Measurements from ENCODE around the gene LRRTM4.

DNA sequence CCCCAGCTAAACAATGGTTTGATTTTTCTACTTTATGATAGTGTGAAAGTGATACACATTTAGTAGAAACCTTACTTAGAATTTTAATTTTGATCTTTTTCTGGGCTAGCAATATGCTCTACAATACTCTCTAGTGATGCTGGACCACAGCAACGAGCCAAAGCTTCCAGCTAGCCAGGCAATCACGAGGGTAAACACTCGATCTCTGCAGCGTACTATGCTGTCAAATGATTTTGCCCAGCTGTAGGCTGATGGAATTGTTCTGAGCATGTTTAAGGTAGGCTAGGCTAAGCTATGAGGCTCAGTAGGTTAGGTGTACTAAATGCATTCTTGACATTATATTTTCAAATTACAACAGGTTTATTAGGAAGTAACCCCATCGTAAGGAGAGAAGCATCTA is 207.5 kb downstream of the LRRTM4 start:
- TF ChIP-seq, protein P1, sequence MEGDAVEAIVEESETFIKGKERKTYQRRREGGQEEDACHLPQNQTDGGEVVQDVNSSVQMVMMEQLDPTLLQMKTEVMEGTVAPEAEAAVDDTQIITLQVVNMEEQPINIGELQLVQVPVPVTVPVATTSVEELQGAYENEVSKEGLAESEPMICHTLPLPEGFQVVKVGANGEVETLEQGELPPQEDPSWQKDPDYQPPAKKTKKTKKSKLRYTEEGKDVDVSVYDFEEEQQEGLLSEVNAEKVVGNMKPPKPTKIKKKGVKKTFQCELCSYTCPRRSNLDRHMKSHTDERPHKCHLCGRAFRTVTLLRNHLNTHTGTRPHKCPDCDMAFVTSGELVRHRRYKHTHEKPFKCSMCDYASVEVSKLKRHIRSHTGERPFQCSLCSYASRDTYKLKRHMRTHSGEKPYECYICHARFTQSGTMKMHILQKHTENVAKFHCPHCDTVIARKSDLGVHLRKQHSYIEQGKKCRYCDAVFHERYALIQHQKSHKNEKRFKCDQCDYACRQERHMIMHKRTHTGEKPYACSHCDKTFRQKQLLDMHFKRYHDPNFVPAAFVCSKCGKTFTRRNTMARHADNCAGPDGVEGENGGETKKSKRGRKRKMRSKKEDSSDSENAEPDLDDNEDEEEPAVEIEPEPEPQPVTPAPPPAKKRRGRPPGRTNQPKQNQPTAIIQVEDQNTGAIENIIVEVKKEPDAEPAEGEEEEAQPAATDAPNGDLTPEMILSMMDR (IDR thresholded peaks at IDR 0.05), result no peak
- no peak for TF ChIP-seq POLR2A (IDR thresholded peaks at IDR 0.05)
